Uterus (tissue), 4 donors: ENCODE data around the gene NAE1. TPM values are rescaled to one million over a fixed set of nuclear protein-coding genes. Genes with fewer than 3 reads are reported as not detected.
A peak's percentile ranks its signal among the peaks of the same experiment; 100 is the strongest.
"Not testable (repeated sequence)": the region's sequence is repeated elsewhere in the genome, so short reads cannot be mapped to it uniquely, and the experiment has no call there.

Source experiments
- DNase-seq, 2 donors: peaks; one replicate each; pipeline ENCODE4 v3.0.0-alpha.2; 2019 to 2020
- H3K27ac ChIP-seq, 2 donors: fragments of 200-600 bp; sonication (generic); 1 replicate in 1 of 2; 2 replicates in 1 of 2; pipeline ENCODE4 v1.5.1; 2016 to 2018
- H3K27me3 ChIP-seq, 2 donors: fragments of 200-600 bp; sonication (generic); one replicate each; pipeline ENCODE4 v1.5.1; 2018 to 2019; ENCODE audit warnings: control low read depth in 1 of 2
- H3K36me3 ChIP-seq, 2 donors: fragments of 200-600 bp; sonication (generic); one replicate each; pipeline ENCODE4 v1.5.1; 2019; ENCODE audit warnings: control low read depth in 1 of 2
- H3K4me1 ChIP-seq, 2 donors: fragments of 200-600 bp; sonication (generic); one replicate each; pipeline ENCODE4 v1.5.1; 2018 to 2019; ENCODE audit warnings: control low read depth in 1 of 2
- H3K4me3 ChIP-seq, 2 donors: fragments of 200-600 bp; sonication (generic); 1 replicate in 1 of 2; 2 replicates in 1 of 2; pipeline ENCODE4 v1.5.1; 2018 to 2019; ENCODE audit warnings: mild to moderate bottlenecking in 1 of 2
- H3K9me3 ChIP-seq, 2 donors: fragments of 200-600 bp; sonication (generic); one replicate each; pipeline ENCODE4 v1.5.1; 2019; ENCODE audit warnings: control low read depth in 1 of 2
- CTCF ChIP-seq, 4 experiments: fragments of 200-600 bp in 2 of 4; fragments of 450-650 bp in 2 of 4; sonication (generic) in 2 of 4; IDR thresholded peaks; one replicate each; pipeline ENCODE4 v1.5.1; 2016 to 2019; ENCODE audit warnings: antibody characterized with exemption in 4 of 4, mild to moderate bottlenecking in 2 of 4, moderate library complexity in 1 of 4
- POLR2A ChIP-seq, 2 donors: fragments of 450-650 bp; IDR thresholded peaks; one replicate each; pipeline ENCODE4 v1.6.1; 2016; ENCODE audit warnings: antibody characterized with exemption in 2 of 2, mild to moderate bottlenecking in 1 of 2, moderate library complexity in 1 of 2
- intact Hi-C: fragments of 100-400 bp; cut with DNase I; formaldehyde crosslinking; loops from one replicate; pipeline ENCODE4 v1.15.1; 2023; ENCODE audit warnings: low total_unique reads
- total RNA-seq, 4 donors: library from RNA; depleted of rRNA in 3 of 4; stranded (reverse); fragments of >200 nt in 3 of 4; gene quantifications; one replicate each; pipeline versions ENCODE4 v1.1.0 to v1.2.4, GENCODE V29; 2014 to 2023
- donor health status: DM: yes; HTN: yes; CAD: no.

NAE1 gene
- total RNA-seq, 4 donors from 2014 or later: 32.6 to 83.5 (median 59.8) TPM

- H3K4me3 ChIP-seq: peak overlapping the region; percentile 31 to 34
- H3K4me1 ChIP-seq: peaks cover 0 to 4% of the 10 kb centered on the region in 2 donors
- H3K27ac ChIP-seq: peak overlapping the region; percentile 76 to 80
- H3K36me3 ChIP-seq: no peaks in the 10 kb centered on the region
- intact Hi-C loops: no loop called here
- H3K27me3 ChIP-seq: no peaks in the 10 kb centered on the region
- DNase-seq: peak; percentile 88 to 89
- TF ChIP-seq POLR2A (IDR thresholded peaks at IDR 0.05): peak in 1 of 2 donors; percentile 23
- peak; percentile 83 to 92 (median 90) for TF ChIP-seq CTCF (IDR thresholded peaks at IDR 0.05)
- no peaks in the 10 kb centered on the region for H3K9me3 ChIP-seq
Measured at GRCh38 chr16:66872943-66873684, 42.3 kb upstream of the NAE1 start.

DNA sequence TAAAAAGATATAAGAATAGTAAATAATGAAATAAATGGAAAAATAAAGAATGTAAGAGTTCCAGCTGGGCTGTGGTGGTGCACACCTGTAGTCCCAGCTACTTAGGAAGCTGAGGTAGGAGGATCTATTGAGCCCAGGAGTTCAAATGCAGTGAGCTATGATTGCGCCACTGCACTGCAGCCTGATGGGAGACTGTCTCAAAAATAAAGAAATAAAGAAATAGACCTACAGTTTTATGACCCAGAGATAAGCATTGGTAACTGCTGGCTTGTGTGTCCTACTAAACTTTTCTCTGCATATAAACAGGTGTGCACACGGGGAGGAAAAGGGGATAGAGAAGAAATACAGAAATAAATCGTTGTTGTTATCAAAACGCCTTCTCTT is 41.8 kb upstream of the NAE1 start:
- peaks cover 0 to 4% of the 10 kb centered on the region in 2 donors for H3K4me1 ChIP-seq
- no peaks in the 10 kb centered on the region for H3K9me3 ChIP-seq
- TF ChIP-seq CTCF (IDR thresholded peaks at IDR 0.05) (no peak), POLR2A (IDR thresholded peaks at IDR 0.05) (no peak)
- intact Hi-C loops: no loop called here
- DNase-seq: no peak
- H3K36me3 ChIP-seq: no peaks in the 10 kb centered on the region
- H3K4me3 ChIP-seq: peak overlapping the region; percentile 31 to 34
- peak overlapping the region; percentile 76 to 80 for H3K27ac ChIP-seq
- H3K27me3 ChIP-seq: no peaks in the 10 kb centered on the region

- intact Hi-C loops: no loop called here
- no peaks in the 10 kb centered on the region for H3K36me3 ChIP-seq
- peaks cover 0 to 4% of the 10 kb centered on the region in 2 donors for H3K4me1 ChIP-seq
- H3K27ac ChIP-seq: no peak overlapping the region
- DNase-seq: no peak
- H3K27me3 ChIP-seq: no peaks in the 10 kb centered on the region
- no peak for TF ChIP-seq CTCF (IDR thresholded peaks at IDR 0.05)
- TF ChIP-seq POLR2A (IDR thresholded peaks at IDR 0.05): no peak
- H3K4me3 ChIP-seq: no peak overlapping the region
- no peaks in the 10 kb centered on the region for H3K9me3 ChIP-seq
Measured at GRCh38 chr16:66871840-66872239, 41.1 kb upstream of the NAE1 start.

GRCh38 chr16:66871363-66871762 is 40.6 kb upstream of the NAE1 start:
- intact Hi-C loops, DNase-seq, H3K4me1 ChIP-seq, H3K36me3 ChIP-seq, H3K27ac ChIP-seq, H3K9me3 ChIP-seq, H3K27me3 ChIP-seq, H3K4me3 ChIP-seq: not testable (repeated sequence)

DNA sequence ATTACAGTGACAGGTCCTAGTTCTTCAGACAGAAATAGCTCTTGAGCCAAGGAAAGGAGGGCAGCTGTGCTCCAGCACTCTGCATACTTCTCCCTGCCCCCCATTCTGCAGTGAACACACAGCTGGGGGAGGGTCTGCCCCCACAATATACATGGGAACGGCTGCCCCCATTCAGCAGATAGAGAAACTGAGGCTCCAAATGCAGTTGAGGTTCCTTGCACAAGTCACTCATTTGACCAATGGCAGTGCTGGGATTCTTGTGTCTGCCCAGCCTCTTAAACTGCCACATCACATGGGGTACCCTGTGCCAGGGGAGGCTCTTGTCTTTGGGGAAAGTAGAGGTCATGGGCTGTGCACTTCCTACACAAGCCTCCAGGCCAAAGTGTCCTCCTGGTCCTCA is 38.6 kb upstream of the NAE1 start:
- Histone ChIP-seq H3K27me3 (no peaks in the 10 kb centered on the region), H3K27ac (no peak overlapping the region), H3K4me1 (peaks cover 0 to 4% of the 10 kb centered on the region in 2 donors), H3K36me3 (no peaks in the 10 kb centered on the region), H3K9me3 (no peaks in the 10 kb centered on the region), H3K4me3 (no peak overlapping the region)
- no peak for DNase-seq
- no peak for TF ChIP-seq CTCF (IDR thresholded peaks at IDR 0.05)
- TF ChIP-seq POLR2A (IDR thresholded peaks at IDR 0.05): no peak
- intact Hi-C loops: no loop called here
